IPS-18c (cell line): Measurements from ENCODE around the gene MKRN2OS.

Experiments
- H3K4me3 ChIP-seq: 2 replicates; pipeline ENCODE4 v1.7.0; 2013; ENCODE audit warnings: low read depth, mild to moderate bottlenecking, low read length, moderate library complexity; ENCODE audit not compliant: insufficient read depth
- H3K9me3 ChIP-seq: one replicate; pipeline ENCODE4 v1.6.1; 2013; ENCODE audit warnings: mild to moderate bottlenecking, low read length, moderate library complexity; ENCODE audit not compliant: control insufficient read depth, insufficient read depth

The MKRN2OS gene

GRCh38 chr3:12501360-12502020 lies 43.8 kb downstream of the MKRN2OS start:
- Histone ChIP-seq H3K4me3 (no peak overlapping the region), H3K9me3 (no peaks in the 10 kb centered on the region)

DNA sequence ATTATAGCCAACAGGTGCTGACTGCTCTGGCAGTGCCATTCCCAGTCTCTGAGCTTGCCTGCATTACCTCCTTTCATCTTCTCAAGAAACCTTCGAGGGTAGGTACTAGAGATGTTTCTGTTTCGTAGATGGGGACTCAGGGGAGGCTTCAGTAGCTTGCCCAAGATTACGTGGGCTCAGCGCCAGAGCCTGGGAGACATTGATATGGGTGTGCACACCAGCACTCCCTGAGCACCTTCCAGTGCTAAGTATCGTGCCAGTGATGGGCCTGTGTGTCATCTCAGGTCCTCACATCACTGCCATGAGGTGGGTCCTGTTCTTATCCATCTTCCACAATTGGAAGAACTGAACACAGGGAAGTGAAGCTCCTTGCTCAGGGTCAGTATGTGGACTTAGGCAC lies 45.8 kb downstream of the MKRN2OS start:
- H3K9me3 ChIP-seq = no peaks in the 10 kb centered on the region
- H3K4me3 ChIP-seq = no peak overlapping the region

DNA sequence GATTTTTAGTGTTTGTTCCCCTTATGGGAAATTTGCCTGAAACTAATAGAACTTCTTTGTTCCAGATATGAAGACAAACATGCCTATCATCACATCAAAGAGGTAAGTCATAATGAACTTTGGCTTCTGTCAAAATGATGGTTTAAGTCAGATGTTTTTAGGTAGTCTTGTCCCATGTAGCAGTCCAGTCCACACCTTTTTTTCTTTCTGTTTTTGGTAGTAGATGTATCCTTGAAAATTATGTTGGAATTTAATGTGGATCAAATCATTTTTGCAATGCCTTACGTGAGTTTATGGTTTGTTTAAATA lies 48.9 kb downstream of the MKRN2OS start:
- H3K4me3 ChIP-seq = no peak overlapping the region
- no peaks in the 10 kb centered on the region for H3K9me3 ChIP-seq

- Histone ChIP-seq H3K4me3 (no peak overlapping the region), H3K9me3 (no peaks in the 10 kb centered on the region)
Measured at GRCh38 chr3:12495749-12496452, 49.4 kb downstream of the MKRN2OS start.

DNA sequence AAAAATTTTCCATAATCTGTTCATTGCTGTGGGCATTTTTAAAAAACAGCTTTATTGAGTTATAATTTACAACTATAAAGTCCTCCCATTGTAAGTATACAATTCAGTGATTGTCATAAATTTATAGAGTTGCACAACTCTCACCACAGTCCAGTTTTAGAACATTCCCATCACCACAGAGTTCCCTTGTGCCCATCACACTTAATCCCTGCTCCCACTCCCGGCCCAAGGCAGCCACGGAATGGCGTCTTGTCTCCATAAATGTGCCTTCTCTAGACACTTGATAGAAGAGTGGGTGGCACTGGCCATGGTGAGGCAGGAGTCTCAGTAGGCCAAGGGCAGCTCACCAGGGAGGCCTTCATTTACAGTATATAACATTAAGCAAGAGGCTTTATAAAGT lies 54.8 kb downstream of the MKRN2OS start:
- Histone ChIP-seq H3K4me3 (no peak overlapping the region), H3K9me3 (no peaks in the 10 kb centered on the region)

DNA sequence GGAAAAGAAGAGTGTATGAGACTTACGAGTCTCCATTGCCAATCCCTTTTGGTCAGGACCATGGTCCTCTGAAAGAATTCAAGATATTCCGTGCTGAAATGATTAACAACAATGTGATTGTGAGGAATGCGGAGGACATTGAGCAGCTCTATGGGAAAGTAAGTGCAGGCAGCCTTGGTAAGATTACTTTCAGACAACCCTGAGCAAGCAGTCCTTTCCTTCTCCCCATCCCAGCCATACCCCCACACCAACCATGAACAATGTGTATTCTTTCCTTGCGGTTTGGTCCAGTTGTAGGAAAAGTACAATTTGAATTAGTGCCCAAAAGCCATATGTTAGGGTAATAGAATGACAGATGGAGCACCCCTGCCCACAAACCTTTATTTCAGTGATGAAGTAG lies 55.5 kb downstream of the MKRN2OS start:
- no peaks in the 10 kb centered on the region for H3K9me3 ChIP-seq
- H3K4me3 ChIP-seq = no peak overlapping the region
